Glutamatergic neuron (in vitro differentiated cells): ENCODE results near the gene TMA7. TPM values are rescaled to one million over a fixed set of nuclear protein-coding genes. Genes with fewer than 3 reads are reported as not detected.

Source experiments
- DNase-seq: peaks from one replicate; pipeline ENCODE4 v3.0.0; 2022
- H3K27ac Mint-ChIP-seq: one replicate; pipeline ENCODE4 v1.8.0; 2020; ENCODE audit warnings: mild to moderate bottlenecking, mixed read lengths, inconsistent platforms; ENCODE audit not compliant: unreplicated experiment
- H3K27me3 Mint-ChIP-seq: one replicate; pipeline ENCODE4 v1.8.0; 2020; ENCODE audit warnings: mild to moderate bottlenecking, moderate library complexity, mixed read lengths, inconsistent platforms; ENCODE audit not compliant: unreplicated experiment
- H3K36me3 Mint-ChIP-seq: one replicate; pipeline ENCODE4 v1.8.0; 2020; ENCODE audit warnings: mild to moderate bottlenecking, mixed read lengths, inconsistent platforms; ENCODE audit not compliant: unreplicated experiment
- H3K4me1 Mint-ChIP-seq: one replicate; pipeline ENCODE4 v1.8.0; 2020; ENCODE audit warnings: mild to moderate bottlenecking, low read depth, mixed read lengths, inconsistent platforms; ENCODE audit not compliant: unreplicated experiment
- H3K4me3 Mint-ChIP-seq: one replicate; pipeline ENCODE4 v1.8.0; 2020; ENCODE audit warnings: mild to moderate bottlenecking, mixed read lengths, inconsistent platforms; ENCODE audit not compliant: unreplicated experiment
- H3K9me3 Mint-ChIP-seq: one replicate; pipeline ENCODE4 v1.8.0; 2020; ENCODE audit warnings: mild to moderate bottlenecking, moderate library complexity, mixed read lengths, inconsistent platforms; ENCODE audit not compliant: unreplicated experiment
- total RNA-seq: library from RNA; stranded (reverse); fragmentation: NEBNext Ultra II Directional; extraction: Animal tissue kit (Norgen Biotek cat#: 25700); gene quantifications from one replicate; pipeline ENCODE4 v1.2.1, GENCODE V29; 2021; ENCODE audit not compliant: unreplicated experiment
- TF ChIP-seq, protein P1 (sequence below): fragments of 200-600 bp; sonication (generic); IDR thresholded peaks from one replicate; pipeline ENCODE4 v1.5.0; 2021; ENCODE audit not compliant: partially characterized antibody, unreplicated experiment

The TMA7 gene
- total RNA-seq, 1 donor from 2014 or later, result 154 TPM

DNA sequence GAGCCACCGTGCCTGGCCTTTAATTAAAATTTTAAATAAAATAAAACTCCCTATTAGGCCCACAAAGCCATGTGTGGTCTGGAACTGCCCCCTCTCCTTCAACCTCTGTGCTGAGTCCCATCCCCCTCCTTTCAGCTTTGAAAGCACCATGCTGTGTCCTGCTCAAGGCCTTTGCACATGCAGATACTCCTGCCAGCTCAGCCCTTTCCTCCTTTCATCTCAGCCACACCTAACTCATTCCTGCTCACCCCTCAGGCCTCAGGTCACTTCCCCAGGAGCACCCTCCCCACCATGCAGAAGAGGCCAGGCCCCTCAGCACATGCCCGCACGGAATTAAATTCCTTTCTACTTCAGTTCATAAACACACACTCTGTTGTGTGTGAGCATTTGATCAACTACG lies 34.6 kb downstream of the TMA7 start:
- Mint-ChIP-seq H3K4me1 (peaks cover 20% of the 10 kb centered on the region), H3K27me3 (peaks cover 9% of the 10 kb centered on the region), H3K27ac (peak overlapping the region; percentile 1), H3K4me3 (peak overlapping the region; percentile 7), H3K36me3 (peaks cover 5% of the 10 kb centered on the region), H3K9me3 (peaks cover 2% of the 10 kb centered on the region)
- TF ChIP-seq, protein P1, sequence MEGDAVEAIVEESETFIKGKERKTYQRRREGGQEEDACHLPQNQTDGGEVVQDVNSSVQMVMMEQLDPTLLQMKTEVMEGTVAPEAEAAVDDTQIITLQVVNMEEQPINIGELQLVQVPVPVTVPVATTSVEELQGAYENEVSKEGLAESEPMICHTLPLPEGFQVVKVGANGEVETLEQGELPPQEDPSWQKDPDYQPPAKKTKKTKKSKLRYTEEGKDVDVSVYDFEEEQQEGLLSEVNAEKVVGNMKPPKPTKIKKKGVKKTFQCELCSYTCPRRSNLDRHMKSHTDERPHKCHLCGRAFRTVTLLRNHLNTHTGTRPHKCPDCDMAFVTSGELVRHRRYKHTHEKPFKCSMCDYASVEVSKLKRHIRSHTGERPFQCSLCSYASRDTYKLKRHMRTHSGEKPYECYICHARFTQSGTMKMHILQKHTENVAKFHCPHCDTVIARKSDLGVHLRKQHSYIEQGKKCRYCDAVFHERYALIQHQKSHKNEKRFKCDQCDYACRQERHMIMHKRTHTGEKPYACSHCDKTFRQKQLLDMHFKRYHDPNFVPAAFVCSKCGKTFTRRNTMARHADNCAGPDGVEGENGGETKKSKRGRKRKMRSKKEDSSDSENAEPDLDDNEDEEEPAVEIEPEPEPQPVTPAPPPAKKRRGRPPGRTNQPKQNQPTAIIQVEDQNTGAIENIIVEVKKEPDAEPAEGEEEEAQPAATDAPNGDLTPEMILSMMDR, result no peak
- no peak for DNase-seq

DNA sequence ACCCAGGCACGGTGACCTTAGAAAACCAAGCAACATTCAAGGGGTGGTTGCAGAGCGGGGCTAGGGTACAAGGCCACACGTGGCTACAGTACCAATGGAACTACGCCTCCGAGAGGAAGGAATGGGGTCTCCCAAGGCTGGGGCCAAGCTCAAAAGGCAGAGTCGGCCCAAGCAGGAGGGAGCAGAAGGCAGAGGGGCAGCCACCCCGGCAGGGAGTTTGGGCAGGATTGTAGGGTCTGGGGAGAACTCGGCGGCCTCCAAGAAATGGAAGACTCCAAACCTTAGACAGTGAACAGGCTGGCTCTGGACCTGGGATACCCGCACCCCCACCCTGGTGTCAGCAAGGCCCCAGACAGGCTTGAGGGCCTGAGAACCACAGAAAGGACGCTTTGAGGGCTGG lies 35.1 kb downstream of the TMA7 start:
- Mint-ChIP-seq H3K4me1 (peaks cover 17% of the 10 kb centered on the region), H3K36me3 (peaks cover 5% of the 10 kb centered on the region), H3K27me3 (peaks cover 9% of the 10 kb centered on the region), H3K4me3 (no peak overlapping the region), H3K9me3 (peaks cover 2% of the 10 kb centered on the region), H3K27ac (no peak overlapping the region)
- TF ChIP-seq, protein P1, result no peak
- DNase-seq, result no peak

DNA sequence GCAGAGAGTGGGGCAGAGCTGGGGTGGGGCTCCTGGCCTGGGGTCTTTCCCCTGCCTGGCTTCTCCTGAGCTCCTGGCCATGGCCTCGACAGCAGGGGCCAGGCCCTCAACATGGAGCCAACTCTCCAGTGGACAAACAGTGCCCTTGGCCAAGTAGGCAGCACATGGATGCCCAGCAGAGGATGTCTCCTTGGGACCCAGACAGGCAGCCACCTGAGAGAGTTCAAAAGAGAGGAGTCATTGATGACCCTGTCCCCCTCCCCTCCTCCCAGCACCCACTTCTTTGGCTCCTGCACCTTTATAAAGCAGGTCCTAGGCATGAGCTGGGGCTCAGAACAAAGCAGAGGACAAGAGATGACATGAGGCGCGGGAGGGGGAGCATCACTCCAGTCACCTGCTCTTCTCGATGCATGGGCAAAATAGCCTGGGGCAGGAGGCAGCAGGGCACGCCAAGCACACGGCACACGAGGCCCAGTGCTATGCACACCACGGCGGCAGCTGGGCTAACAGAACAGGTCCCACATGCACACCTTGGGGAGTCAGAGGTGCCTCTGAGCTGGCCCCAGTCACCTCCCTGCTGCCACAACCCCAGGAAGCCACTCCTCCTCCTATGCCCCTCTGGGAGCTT lies 36.5 kb downstream of the TMA7 start:
- Mint-ChIP-seq H3K27me3 (peaks cover 9% of the 10 kb centered on the region), H3K9me3 (peaks cover 2% of the 10 kb centered on the region)

DNA sequence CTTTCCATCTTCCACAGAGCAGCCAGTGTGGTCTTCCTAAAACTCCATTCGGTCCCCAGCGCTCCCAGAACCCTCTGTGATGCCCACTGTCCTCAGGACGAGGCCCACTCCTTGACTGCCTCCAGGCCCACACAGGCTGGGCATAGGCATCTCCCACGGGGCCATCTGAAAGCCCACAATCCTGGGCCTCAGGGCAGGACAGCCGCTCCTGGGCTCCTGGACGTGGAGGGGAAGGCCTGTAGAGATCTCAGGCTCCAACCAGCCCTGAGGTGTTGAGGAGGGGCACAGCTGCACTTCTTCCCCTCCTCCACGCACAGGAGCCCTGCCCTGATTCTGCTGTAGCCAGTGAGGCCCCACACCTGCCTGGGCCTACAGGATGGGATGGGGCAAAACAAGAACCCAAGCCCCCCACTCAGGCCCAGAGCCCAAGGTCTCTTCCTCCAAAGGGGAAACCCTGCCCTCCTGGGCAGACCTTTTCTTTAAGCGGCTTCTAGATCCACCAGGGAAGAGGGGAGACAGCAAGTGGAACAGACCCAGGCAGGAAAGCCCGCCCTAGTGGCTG lies 38.0 kb downstream of the TMA7 start:
- peaks cover 3% of the 10 kb centered on the region for H3K9me3 Mint-ChIP-seq
- no peak overlapping the region for H3K4me3 Mint-ChIP-seq
- peaks cover 1% of the 10 kb centered on the region for H3K36me3 Mint-ChIP-seq
- DNase-seq, result no peak
- peaks cover 14% of the 10 kb centered on the region for H3K4me1 Mint-ChIP-seq
- TF ChIP-seq, protein P1, result no peak
- H3K27ac Mint-ChIP-seq, result no peak overlapping the region
- H3K27me3 Mint-ChIP-seq, result peaks cover 7% of the 10 kb centered on the region

More for the DNA sequence above, 36.5 kb downstream of the TMA7 start:
- Mint-ChIP-seq H3K4me3 (no peak overlapping the region), H3K4me1 (peaks cover 17% of the 10 kb centered on the region), H3K27ac (no peak overlapping the region), H3K36me3 (peaks cover 5% of the 10 kb centered on the region)
- TF ChIP-seq, protein P1, result no peak
- DNase-seq, result no peak
